NCI-H1930 (cell line): ENCODE measurements around the gene ST7.

Experiments
- DNase-seq, 2 experiments: peaks; one replicate each; lab custom pipeline; 2025; lab: John Stamatoyannopoulos, UW

ST7 gene

GRCh38 chr7:117193564-117193963 lies 240.3 kb downstream of the ST7 start:
- no peak for DNase-seq

DNA sequence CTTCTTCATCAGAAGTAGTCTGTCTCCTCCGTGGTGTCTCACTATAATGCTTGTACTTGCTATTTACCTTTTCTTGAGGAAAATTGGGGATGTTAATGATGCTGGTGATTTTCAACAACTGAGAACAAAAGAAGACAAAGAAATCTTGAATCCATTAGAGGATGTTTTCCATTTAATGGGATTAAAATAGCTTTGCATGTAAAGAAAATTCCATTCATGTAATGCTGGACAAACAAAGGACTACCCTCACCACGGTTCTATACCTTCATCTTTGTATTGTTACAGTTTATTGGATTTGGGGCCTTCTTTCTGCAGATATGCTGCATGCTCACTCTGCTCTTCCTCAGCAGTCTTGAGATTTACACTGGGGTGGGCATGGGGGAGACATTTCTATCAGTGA lies 241.1 kb downstream of the ST7 start:
- no peak for DNase-seq

DNA sequence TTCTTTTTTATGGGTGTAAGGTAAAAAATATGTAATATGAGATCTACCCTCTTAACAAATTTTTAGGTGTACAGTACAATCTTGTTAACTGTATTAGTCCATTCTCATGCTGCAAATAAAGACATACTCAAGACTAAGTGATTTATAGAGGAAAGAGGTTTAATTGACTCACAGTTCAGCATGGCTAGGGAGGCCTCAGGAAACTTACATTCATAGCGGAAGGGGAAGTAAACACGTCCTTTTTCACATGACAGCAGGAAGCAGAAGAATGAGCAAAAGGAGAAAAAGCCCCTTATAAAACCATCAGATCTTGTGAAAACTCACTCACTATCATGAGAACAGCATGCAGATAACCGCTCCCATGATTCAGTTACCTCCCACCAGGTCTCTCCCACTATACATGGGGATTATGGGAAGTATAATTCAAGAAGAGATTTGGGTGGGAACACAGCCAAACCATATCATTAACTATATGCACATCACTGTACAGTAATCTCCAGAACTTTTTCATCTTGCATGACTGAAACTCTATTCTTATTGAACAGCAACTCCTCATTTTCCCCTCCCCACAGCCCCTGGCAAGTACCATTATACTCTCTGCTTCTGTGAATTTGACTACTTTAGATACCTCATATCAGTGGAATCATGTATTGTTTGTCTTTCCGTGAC lies 242.2 kb downstream of the ST7 start:
- no peak for DNase-seq

GRCh38 chr7:117200132-117200531 lies 246.8 kb downstream of the ST7 start:
- no peak for DNase-seq

DNA sequence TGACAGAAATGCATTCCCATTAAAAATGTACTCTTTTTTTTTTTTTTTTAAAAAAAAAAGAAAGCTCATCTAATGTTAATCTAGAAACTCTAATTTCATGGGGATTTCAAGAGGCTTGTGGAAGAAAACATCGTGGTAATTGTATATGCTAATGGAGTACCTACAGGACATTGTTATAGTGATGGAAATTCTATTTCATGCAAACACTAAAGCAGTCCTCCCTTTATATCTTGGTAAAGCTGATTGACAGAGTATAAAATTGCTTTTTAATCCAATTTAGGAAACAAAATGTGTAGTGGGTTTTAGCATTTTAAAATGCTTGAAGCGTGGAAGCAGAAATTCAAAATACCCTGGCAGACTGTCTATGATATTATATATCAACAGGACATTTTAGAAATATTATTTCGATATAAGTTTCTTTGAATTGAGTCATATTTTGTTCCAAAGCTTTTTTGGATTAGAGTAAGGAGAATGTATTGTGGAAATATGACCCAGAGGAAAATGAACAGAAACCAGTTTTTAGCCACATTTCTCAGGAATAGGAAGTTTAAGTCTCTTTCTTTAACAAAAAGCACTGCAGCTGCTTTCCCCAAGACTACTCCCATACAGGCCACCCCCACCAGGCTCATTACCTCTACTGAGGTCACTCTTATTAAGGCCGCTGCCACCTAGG lies 247.6 kb downstream of the ST7 start:
- DNase-seq, result no peak

DNA sequence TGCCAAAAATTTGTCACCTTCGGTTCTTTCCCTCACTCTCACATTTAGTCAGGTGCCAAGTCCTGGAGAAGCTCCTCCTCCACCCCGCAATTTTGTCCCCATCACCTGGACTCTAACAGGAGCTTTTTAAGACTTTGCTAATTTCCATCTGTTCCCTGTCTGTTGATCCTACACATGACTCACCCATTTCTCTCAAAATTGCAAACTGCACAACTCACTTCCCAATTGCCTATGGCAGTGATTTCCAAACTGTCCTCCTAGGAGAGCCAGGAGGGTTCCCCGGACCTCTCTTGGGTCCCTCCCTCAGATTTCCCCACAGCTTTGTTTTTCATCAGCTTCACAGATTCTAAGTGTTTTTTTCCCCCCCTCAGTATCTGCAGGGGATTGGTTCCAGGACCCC lies 249.2 kb downstream of the ST7 start:
- DNase-seq, result no peak

DNA sequence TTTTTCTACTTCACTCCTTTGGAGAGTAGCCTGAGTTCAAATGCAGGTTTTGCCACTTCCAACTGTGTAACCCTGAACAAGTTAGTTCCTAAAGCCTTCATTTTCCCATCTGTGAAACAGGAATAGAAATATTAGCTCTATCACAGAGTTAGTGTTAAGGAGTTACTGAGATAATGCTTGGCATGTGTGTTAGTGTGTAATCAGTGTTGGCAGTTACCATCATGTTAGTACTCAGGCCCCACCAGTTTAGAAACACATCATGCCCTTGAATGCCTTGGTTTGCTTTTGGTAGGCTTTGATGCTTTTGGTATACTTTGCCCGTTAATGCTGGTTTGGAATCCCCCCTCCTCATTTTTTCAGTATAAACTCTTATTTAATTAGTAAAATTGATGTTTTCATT lies 249.9 kb downstream of the ST7 start:
- no peak for DNase-seq

GRCh38 chr7:117205873-117206272 lies 252.6 kb downstream of the ST7 start:
- DNase-seq, result no peak

GRCh38 chr7:117208257-117208656 lies 255.0 kb downstream of the ST7 start:
- DNase-seq, result no peak

GRCh38 chr7:117210397-117210796 lies 257.1 kb downstream of the ST7 start:
- DNase-seq, result no peak

GRCh38 chr7:117210908-117211307 lies 257.6 kb downstream of the ST7 start:
- DNase-seq, result no peak

GRCh38 chr7:117211614-117212013 lies 258.3 kb downstream of the ST7 start:
- DNase-seq, result no peak

DNA sequence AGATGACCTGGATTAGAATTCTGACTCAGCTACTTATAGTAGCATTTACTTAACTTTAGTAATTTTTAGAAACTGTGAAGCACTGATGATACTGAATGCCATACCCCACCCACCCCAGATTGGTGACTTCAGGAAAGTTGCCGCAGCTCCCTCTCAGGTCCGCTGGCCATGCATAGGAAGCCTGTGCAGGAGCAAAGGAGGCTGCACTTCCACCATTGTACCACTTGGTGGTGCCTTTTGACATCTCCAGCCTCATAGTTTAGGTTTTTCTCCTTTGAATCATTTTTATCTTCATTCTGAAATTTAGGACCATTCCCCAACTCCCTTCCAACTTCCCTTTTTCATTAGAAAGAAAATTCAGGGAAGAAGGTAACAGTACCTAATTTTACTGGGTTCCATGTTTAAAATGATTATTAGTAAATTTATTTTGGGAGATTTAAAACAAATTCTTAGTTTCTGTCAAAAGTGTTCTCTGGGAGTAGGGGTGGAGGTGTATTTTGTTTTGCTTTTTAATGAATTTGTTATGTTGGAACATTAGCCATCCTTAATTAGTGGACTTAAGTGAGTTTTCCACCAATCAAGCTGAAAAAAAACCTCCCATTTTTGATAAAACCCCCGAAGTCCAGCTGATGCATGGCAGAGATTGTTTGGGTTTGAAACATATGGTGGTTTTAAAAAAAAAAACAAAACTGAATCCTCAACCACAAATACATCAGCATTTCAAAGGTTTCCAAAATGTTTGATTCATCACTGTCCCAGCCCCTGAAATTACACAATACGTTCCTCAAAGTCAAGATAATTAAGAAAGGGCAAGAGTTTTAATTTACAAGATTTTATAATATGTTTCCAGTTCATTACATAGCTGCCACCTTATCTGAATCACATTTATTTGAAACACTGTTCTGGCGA lies 259.9 kb downstream of the ST7 start:
- DNase-seq, result peak; percentile 20 to 28

GRCh38 chr7:117216010-117216409 lies 262.7 kb downstream of the ST7 start:
- no peak for DNase-seq

GRCh38 chr7:117216436-117217069 lies 263.3 kb downstream of the ST7 start:
- no peak for DNase-seq

DNA sequence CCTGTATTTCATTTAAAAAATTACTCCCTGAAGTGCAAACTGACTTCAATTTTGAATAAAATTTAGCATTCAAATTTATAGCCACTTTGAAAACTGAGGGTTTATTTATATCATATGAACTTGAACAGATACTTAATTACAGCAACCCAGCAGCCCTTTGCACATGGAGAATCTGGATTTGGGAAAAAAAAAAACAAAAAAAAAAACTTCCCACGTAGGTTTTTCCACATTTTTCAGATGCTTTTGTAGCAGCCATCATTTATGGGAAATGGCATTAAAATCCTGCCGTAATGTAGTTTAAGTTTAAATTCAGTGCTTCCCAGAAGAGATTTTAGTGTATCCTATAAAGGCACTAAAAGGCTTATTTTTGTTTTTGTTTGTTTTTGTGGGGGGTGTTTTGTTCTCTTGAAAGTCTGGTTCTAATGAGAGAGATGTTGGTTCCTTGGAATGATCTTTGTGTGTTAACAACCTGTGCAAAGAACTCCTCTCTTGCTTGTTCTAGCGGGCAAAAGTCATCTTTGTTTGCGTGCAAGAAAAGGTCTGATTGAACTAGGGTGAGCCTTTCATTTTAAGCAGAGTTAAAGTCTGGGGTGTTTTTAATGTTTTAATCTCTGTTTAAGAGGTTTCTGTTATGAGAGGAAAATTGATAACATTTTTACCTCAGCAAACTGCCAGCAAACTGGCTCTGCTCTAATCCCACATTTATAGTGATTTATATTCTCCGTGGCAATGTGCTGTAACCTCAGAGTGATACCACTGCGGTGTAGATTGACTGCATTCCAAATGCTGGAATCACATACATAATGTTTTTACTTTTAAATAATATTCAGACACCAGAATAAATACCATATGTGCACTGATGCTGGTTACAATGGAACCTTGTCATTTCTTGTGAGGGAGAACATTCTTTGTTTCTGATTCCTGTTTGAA lies 264.1 kb downstream of the ST7 start:
- no peak for DNase-seq

DNA sequence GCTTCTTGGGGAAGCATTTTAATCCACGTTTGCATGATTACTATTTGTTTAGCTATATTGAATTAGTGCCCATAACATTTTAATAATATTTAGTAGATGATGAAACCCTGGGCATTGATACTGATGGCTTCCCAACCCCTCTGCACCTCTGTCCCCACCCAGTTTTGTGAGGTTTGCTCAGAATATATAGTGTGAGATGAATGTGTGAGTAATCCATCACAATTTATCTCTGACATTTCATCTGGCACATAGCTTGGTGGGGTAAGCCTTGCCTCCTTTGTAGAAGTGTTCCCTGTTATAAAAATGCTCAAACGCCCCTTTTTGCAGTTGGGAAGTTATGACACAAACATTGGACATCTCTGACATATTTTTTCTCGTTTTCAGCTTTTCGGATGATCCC lies 265.4 kb downstream of the ST7 start:
- DNase-seq, result no peak

DNA sequence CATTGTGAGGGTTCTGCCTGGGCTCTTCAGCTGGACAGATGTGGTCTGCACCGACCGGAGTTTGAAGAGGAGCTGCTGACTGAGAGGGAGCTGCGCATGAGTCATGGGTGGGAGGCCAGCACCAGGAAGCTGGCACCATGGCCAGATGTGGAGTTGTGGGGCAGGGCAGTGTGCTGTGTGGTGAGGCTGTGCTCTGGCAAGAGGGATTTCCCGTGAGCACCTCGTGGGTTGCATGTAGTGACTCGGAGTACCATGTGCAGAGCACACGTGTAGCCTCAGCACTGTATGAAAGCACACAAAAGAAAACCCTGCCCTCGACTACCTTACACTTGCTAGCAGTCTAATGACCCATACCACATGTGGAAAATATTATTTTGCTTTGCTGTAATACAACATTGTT lies 266.2 kb downstream of the ST7 start:
- DNase-seq, result no peak

DNA sequence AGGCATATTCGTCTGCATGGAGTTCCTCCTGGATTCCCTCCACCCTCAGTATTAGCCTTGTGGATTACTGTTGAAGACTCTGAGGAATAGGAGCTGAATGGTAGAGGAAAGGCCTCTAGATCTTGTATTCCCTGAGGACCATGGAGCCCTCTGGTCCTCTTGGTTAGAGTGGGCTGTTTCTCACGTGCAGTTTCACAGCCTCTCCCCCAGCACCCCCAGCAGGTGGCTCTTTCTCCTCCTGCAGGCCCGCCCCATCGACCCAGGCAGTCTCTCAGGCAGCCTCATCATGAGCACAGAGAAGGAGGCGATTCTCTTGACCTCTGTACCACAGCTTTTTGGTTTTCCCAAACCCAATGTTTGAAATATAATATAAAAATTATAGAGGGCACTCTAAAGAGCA lies 267.5 kb downstream of the ST7 start:
- no peak for DNase-seq

DNA sequence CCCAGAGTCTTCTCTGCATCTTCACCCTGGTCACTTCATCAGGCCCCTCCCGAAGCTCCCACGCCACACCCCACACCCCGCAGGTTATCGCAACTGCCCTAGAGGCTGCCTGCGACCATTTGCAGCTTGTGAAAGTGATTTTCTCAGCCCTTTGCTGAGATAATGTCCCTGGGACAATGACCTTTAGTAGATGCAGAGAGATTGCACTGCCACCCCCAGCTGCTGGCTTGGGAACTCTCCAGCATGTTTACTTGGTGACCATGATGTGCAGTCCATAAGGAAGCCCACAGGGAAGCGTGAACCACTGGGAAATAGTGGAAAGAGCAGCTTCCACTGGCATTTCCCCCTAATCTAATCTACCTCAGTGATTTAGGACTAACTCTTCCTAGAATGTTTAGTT lies 272.2 kb downstream of the ST7 start:
- no peak for DNase-seq

DNA sequence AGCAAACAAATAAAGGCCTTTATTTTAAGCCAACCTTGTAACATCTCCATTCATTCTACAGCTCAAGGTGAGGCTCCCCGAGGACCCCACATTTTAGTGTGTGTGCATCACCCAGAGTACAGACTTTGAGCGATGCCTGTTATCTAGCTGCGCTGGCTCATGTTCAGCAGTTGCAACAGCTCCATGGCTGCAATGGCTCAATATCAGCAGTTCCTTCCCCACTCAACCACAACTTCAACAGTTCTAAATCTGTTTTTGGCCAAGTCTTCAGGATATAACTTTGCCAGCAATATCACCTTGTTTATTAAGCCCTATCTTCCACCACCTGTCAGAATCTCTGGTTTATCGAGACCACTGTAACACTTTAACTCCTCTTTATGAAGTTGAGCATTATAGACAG lies 273.8 kb downstream of the ST7 start:
- no peak for DNase-seq
